Measurements from ENCODE around the gene MB.
"Not testable (repeated sequence)": the region's sequence is repeated elsewhere in the genome, so short reads cannot be mapped to it uniquely, and the experiment has no call there.

MB gene

GRCh38 chr22:35638001-35638400 is 20.9 kb upstream of the MB start:
- no peak for DNase-seq (ENCODE audit: low read depth in 2 of 2)

GRCh38 chr22:35637254-35637653 is 20.1 kb upstream of the MB start:
- DNase-seq (ENCODE audit: low read depth in 2 of 2): no peak

GRCh38 chr22:35634943-35635540 is 17.9 kb upstream of the MB start:
- no peak for DNase-seq (ENCODE audit: low read depth in 2 of 2)

GRCh38 chr22:35634015-35634414 is 16.9 kb upstream of the MB start:
- no peak for DNase-seq (ENCODE audit: low read depth in 2 of 2)

DNA sequence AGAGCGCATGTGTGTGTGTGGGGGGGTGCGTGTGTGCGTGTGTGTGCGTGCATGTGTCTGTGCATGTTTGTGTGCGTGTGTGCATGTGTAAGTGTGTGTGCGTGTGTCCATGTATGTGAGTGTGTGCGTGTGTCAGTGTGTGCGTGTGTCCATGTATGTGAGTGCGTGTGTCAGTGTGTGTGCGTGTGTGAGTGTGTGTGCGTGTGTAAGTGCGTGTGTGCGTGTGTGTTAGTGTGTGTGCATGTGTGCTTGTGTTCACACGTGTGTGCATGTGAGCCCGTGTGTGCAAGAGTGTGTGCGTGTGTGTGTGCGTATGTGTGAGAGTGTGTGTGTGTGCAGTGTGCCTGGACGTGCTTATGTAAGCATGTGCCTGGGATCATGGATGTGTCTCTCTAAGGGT is 16.4 kb upstream of the MB start:
- DNase-seq (ENCODE audit: low read depth in 2 of 2): no peak

DNA sequence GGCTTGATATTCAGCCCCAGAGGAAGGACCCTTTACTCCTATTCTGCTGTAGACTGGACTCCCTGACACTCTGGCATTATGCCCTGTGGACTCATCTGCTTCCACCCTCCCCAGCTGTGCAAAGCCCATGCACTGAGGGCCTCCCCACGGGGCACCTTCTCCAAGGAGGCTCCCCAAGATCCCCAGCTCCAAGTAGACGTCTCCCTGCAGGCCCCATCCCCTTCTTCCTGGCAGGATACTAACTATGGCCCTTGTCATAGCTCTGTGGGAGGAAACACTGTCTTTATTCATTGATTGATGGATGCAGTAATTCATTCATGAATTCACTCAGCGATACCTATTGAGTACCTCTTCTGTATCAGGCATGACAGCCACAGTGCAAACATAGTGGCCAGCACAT is 15.8 kb upstream of the MB start:
- no peak for DNase-seq (ENCODE audit: low read depth in 2 of 2)

DNA sequence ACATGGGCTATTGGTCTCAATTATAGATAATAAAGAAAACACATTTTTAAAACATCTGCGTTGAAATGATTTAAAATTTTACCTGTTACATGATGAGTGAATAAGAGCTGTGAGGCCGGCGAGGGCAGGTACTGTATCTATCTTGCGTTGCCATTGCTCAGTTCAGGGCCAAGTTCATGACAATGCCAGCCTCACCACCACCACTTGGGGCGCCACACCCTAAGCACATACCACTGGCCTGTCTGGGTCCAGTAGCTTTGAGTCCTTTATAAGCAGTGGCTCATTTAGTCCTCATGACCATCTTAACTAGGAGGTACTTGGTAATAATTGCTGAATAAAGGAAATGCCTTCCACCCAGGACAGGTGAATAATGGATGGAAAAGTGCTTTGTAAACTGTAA is 14.5 kb upstream of the MB start:
- peak in 1 of 2 experiments; percentile 28 for DNase-seq (ENCODE audit: low read depth in 2 of 2)

DNA sequence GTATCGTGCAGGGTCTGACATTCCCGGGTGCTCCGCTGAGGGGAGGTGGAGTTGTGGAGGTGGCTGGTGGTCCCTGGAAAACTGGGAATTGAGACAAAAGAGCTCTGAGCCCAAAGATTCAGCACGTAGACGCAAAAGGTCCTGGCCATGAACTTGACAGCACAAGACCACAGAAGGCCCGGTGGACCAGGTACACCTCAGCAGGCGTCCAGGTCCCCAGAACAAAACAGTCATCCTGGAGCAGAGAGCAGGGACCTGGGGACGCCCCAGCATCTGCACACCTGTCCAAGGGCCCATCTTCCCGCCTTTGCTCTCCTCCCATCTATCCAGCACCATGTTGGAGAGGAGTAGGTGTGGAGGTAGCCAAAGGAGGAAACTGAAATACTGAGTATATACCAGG is 13.8 kb upstream of the MB start:
- DNase-seq (ENCODE audit: low read depth in 2 of 2): no peak

GRCh38 chr22:35630387-35630793 is 13.3 kb upstream of the MB start:
- no peak for DNase-seq (ENCODE audit: low read depth in 2 of 2)

DNA sequence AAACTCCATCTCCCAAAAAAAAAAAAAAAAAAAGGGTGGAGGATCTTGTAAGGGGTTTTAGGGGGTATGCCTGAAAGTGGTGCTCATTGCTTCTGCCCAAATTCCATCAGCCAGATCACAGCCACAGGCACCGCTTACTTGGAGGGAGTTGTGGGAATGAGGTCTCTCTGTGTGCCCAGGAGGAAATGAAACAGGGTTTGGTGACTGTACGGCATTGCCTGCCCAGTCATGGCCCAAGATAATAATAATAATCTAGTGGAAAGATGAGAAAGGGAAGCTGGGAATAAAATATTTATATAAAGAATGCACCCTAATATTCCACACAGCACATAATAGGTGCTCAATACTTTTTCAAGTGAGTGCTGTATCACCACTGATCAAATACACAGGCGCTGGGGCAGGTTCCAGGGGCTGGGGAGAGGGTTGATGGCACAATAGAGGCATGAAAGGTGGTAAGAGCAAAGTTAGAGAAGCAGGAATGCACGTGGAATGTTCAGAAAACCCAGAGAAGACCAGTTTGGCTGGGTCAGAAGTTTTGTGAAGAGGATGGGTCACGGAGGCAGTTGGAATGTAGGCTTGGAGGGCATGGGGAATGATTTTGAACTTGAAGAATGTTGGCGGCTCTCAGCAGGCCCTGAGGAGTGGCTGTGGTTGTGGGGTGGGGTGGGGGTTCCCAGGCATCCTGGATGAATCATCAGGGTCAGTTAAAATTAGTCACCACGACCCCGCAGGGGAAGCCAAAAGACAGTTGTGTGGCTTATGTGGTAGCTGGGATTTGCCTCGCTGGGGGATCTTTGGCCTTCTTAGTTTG is 12.5 kb upstream of the MB start:
- DNase-seq (ENCODE audit: low read depth in 2 of 2): peak in 1 of 2 experiments; percentile 46

- no peak for DNase-seq (ENCODE audit: low read depth in 2 of 2)
These were observed 11.6 kb upstream of the MB start for GRCh38 chr22:35628732-35629131.

GRCh38 chr22:35627267-35628041 is 10.3 kb upstream of the MB start:
- peak; percentile 27 to 54 for DNase-seq (ENCODE audit: low read depth in 2 of 2)

DNA sequence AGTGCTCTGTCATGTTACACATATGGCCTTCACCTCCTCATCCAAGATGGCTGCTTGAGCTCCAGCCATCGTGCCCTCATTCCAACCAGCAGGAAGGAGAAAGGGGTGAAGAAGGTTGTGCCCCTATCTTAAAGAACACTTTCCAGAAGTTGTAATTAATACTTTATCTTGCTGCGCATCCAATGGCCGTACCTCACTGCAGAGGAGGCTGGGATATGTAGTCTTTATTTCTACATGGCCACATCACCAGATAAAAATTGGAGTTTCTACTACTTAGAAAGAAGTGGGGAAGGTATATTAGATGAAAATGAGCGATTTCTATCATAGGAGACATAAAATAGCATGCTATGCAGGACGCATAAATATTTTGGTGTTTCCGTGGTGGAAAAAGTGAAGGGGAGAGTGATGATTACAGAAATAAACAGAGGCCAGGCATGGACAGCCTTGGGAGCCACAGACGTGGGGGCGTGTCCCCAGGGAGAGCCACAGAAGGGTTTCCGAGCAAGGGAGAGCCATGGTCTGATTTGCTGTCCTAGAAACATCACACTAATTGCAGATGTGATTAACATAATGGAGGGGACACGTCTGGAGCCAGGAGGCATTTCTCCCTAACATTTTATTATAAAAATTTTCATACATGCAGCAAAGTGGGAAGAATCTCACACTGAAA is 8.8 kb upstream of the MB start:
- no peak for DNase-seq (ENCODE audit: low read depth in 2 of 2)

DNA sequence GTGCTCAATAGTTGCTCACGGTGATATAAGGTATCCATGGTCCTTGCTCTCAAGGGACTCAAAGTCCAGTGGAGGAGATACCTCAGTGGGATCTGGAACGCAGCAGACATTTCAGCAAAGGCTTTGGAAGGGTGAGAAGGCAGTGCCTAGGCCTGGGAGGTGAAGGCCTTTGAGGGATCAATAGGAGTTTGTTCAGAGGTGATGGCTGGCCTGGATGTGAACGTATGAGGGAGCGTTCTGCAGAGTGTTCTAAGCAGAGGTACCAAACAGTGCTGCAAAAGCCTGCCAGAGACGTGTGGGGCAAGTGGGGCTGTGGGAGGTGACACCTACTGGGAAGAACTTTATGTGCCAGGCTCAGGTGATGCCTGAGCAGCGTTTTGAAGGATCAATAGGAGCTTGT is 7.4 kb upstream of the MB start:
- DNase-seq (ENCODE audit: low read depth in 2 of 2): no peak

GRCh38 chr22:35623885-35624284 is 6.8 kb upstream of the MB start:
- not testable (repeated sequence) for DNase-seq (ENCODE audit: low read depth in 2 of 2)

- DNase-seq (ENCODE audit: low read depth in 2 of 2): no peak
These were observed 5.2 kb upstream of the MB start for GRCh38 chr22:35622191-35622913.

DNA sequence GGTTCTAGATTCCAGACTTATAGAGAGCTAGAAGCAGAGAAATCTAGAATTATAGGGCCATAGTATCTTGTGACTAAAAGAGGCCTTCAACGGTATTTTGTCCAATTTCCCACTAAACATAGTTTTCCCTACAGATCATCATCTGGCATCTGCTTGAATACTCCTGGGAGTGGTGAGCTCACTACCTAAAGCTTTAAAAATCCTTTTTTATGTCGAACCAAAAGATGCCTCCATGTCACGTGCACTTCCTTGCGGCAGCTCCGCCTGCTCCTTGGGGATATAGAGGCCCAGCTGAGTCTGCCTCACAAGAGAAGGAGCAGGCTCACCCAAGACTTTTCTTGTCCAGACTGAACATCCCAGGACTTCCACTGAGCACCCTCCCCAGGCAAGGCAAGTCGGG is 4.3 kb upstream of the MB start:
- DNase-seq (ENCODE audit: low read depth in 2 of 2): no peak

DNA sequence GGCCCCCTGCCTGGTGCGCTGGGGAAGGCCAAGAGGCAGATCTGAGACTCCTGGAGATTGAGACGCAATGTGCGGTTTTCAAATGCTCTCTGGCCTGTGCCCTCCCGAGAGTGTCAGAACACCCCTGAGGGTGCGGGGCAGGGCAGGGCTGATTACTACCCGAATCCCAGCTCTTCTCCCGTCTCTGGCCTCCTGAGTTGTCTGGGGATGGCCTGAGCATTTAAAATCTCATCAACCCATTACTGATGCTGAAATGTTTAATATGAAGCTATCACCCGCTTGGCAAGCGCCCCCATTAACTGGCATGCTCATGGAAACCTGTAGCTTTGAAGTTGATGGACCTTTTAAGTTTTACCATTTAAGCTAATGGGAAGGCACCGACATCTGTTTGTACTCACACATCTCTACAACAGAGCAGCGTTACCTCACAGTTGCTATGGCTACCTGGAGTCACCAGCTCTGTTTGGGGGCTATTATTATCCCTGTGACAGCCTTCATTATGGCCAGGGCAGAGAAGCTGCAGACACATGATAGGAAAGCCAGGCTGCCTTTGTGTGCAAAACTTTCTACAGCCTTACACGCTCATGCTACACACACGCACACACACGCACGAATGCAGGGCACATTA is 3.6 kb upstream of the MB start:
- no peak for DNase-seq (ENCODE audit: low read depth in 2 of 2)

DNA sequence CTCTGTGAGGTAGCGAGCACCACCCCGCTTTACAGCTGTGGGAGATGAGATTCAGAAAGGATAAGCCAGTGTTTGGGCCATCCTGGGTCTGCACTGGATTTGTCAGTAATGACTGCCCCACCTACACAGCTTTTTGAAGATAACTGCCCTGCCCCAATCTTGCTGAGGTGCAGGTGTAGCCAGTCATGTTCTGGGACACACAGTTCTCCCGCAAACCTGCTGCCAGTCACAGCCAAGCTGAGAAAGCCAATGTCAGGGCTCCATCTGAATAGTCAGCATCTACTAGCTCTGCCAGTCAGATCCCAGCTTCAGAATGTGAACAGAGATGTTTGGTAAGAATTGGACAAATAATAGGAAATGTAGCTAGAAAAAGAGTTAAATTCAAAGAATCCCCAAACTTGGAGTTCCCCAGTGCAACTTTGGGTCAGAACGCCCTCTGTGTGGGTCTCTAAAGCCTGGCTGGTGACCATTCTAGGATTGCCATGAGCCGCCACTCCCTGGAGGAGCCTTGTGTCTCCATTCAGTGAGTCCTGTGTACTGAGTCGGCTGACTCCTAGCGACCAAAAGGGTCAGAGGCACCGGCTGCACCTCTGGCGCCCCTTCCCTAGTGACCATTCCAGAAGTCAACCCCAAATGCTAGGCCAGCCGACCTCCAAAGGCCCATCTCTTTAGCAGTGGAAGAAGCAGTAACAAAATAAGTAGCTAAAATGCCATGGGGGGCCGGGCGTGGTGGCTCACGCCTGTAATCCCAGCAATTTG is 2.4 kb upstream of the MB start:
- no peak for DNase-seq (ENCODE audit: low read depth in 2 of 2)
